NCI-H2107 treated with DMSO at 0.1 percent for 48 hours (cell line): ENCODE data around the gene RFLNA.

Source experiments
- DNase-seq: peaks from one replicate; lab custom pipeline; 2025; ENCODE audit not compliant: unreplicated experiment; lab: John Stamatoyannopoulos, UW

RFLNA gene

DNA sequence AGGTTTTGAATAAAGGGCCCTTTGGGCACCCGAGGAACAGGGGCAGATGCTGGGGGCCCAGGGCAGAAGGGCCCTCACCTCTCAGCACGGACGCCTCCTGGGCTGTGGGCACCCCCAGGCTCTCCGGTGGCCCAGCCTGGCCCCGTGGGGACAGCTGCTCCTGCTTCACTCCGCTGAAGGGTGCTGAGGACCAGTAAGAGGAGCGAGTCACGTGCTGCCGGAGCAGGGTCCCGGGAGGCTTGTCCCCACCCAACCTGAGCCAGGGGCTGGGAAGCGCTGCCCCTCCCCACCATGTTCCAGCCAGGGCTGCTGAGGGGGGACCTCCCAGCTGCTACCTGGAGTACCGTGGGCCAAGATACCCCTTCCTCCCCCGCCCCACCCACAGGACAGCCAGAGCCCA, 59.5 kb downstream of the RFLNA start:
- DNase-seq: no peak

DNA sequence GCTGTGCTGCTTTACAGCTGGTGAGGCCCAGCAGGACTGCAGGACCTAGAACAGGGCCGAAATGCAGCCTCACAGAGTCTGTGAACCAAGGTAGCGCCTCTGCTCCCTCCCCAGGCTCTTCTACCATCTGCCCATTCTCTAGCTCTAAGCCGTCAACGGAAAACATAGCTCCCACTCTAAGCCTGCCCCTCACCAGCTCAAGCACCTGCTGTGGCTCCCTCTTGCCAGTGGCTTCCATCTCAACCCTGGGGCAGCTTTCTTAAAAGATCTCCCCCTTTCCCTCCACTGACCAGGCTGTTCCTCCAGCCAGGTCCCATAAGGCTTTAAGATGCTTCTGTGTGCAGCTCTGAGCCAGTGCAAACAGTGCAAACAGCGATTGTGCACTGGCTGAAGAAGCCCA, 61.3 kb downstream of the RFLNA start:
- no peak for DNase-seq

DNA sequence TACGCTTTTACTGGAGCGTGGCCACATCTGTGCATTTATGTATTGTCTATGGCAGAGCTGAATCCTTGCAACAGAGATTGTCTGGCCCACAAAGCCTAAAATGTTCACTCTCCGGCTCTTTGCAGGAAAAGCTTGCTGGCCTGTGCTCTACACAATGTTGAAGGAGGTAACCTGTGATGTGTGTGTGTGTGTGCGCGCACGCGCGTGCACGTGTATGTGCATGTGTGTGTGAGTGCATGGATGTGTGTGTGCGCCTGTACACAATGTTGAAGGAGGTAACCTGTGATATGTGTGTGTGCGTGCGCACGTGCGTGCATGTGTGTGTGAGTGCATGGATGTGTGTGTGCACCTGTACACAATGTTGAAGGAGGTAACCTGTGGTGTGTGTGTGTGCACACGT, 62.7 kb downstream of the RFLNA start:
- DNase-seq: no peak

DNA sequence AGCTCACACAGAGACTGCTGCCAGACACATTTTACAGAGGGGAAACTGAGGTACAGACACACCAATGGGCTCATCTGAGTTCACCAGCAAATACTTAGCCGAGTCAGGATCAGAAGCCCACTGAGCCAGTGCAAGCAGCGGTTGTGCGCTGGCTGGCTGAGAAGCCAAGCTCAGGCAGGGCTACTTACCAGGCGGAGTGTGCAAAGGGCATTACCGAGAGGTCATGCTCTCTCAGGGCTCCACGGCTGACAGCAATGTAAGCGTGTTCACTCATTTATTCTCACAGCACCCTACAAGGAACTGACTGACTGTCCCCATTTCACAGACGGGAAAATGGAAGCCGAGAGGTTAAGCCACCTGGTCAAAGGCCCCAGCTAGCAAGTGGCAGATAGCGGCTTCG, 63.7 kb downstream of the RFLNA start:
- DNase-seq: no peak

DNA sequence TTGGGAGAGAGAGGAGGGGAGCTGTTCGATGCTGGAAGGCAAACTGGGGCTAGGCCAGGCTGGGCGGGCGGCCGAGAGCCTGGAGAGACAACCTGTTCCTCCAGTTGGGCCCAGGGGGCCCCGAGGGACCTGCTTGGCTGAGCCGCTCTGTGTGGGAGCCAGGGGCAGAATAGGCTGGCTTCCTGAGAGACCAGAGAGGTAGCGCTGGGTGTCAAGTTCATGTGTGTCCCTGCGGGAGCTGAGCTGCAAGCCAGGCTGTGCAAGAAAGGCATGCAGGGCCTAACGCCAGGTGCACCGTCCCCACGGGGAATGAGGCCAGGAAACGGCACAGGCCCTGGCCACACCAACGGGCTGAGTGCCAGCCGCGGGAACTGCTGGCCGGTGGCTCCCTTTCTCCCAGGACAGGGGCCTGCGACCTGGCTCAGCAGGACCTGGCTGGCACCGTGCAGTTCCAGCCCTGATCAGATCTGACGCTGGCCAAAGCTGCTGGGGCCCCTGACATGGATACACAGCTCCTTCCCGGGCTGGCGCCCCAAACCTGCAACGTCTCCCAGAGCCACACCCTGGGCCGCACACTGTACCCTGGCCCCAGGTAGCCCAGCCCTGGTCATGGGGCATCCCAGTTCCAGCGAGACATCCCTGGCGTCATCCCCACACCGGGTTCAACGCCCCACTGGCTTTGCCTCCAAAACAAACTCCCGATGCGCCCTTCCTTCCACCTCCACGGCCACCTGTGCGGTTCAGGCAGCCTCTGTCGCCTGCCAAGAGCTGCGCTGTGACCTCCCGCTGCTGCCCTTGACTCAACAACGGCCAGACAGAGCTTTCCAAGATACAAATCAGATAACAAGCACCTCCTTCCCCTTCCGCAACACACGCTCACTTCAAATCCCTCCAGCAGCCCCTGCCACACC, 65.0 kb downstream of the RFLNA start:
- peak; percentile 81 for DNase-seq

DNA sequence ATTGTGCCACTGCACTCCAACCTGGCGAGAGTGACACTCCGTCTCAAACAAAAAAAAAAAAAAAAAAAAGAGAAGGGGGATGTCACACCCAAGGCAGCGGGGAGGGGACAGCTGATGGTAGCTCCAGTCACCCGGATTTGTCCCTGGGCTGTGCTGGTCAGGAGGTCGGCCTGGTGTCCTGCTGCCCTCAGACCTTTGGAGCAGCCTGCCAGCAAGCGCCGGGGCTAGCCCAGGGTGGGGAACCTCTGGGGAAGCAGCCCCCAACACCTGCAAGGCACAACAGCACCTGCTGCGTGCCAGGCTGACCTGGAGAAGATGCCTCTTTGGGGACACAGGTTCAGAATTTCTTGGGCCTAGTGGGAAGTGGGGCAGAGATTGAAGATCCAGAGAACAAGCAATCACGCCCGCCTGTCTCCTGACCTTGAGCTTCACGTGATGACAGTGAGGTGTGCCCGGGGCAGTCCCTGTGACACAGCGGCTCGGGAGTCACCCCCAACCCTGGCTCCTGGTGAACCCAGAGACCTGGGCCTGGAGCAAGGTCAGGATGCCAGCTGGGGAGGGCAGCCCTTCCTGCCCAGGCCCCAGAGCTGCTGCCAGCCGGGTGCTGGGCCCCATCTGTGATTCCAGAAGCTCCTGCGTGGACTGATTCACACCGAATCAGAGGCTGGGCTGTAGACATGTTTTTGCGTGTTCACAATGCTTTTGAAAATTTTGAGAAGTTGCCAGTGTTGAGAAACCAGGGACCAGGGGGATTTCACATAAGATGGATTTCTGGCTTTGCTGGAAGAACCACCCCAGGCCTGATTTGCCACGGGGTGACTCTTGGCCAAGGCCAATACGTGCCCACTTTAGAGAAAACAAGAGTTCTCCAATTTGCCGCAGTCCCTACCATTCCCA, 66.4 kb downstream of the RFLNA start:
- DNase-seq: no peak

DNA sequence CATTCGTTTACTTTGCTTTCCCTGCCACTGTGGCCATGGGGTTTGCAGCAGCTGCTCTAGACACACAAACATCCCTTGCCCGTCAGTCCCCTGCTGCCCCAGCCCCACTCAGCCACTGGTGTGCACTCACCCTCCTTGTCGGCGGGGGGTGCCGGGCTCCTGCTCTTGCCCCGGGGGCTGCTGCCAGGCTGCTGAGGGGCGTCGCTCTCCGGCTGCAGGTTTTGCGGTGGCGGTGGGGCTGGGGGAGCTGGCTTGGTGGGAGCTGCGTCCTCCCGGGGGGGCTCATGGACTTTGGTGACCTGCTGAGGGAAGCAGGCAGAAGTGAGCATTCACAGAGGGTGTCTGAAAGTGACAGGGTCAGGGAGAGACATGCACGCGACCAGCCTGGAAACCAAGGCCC, 67.1 kb downstream of the RFLNA start:
- DNase-seq: no peak

DNA sequence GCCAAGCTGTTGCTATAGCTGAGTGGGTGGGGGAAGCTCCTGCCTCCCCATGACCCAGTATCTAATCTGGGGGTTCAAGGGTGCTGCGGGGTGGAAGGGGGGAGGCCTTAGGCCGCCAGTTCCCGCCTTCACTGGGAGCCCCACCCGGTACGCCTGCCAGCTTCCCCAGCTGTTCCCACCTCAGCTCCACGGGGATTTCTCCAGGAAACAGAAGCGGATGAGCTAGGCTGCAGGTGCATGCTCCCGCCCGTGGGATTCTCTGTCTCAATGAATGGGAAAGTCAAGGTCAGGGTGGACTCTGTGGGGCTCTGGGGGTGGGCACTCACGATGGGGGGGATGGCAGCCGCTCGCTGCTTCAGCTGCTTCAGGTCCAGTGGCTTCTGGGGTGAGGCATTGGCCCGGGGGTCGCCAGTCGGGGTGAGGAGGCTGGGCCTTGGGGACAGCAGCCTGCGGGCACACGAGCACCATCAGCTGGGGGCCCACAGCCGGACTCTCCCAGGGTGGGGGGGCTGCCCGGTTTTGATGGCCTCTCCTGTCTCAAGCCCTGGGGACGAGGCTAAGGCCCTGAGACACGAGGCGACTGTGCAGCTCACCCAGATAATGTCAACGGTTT, 68.6 kb downstream of the RFLNA start:
- no peak for DNase-seq

DNA sequence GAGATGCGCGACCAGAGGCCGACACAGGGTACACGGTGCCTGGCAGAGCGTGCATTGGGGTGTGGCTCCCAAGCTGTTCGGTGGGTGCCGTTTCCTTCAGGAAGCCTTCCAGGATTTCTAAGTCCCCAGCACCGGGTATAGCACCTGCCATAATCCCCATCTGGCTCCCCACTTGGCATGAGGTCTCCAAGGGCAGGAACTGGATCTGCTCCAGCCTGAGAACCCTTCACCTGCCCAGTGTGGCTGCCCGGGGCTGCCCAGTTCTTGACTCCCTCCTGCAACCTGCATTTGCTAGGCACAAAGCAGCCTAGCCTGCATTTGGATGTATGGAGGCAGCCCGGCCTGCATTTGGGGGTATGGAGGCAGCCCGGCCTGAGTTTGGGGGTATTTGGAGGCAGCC, 69.7 kb downstream of the RFLNA start:
- DNase-seq: no peak
